Measurements from ENCODE around the gene SLC35F1. TPM values are rescaled to one million over a fixed set of nuclear protein-coding genes. Genes with fewer than 3 reads are reported as not detected.

The SLC35F1 gene
- polyA plus RNA-seq, 1 donor from 2014 or later = 35.1 TPM

- Histone ChIP-seq H3K4me2 (ENCODE audit: low read length) (no peak overlapping the region), H3K4me3 (ENCODE audit: low read length) (no peak overlapping the region), H2AFZ (ENCODE audit: low read depth, low read length) (no peak overlapping the region), H4K20me1 (ENCODE audit: insufficient read depth) (no peaks in the 10 kb centered on the region), H3K36me3 (ENCODE audit: insufficient read depth, low read length) (no peaks in the 10 kb centered on the region), H3F3A (ENCODE audit: insufficient read depth, low read length, poor library complexity, severe bottlenecking) (no peaks in the 10 kb centered on the region), H3K27me3 (ENCODE audit: insufficient read depth, low read depth, low read length) (no peaks in the 10 kb centered on the region), H3K9ac (ENCODE audit: low read length) (no peak overlapping the region), H3K9me3 (ENCODE audit: low read length) (no peaks in the 10 kb centered on the region), H3K79me2 (replicated peaks; ENCODE audit: insufficient read depth, low read length) (no peaks in the 10 kb centered on the region), H3K27ac (ENCODE audit: low read length) (no peak overlapping the region), H3K9me2 (ENCODE audit: insufficient read depth, low read length) (no peaks in the 10 kb centered on the region)
- TF ChIP-seq, protein P1, sequence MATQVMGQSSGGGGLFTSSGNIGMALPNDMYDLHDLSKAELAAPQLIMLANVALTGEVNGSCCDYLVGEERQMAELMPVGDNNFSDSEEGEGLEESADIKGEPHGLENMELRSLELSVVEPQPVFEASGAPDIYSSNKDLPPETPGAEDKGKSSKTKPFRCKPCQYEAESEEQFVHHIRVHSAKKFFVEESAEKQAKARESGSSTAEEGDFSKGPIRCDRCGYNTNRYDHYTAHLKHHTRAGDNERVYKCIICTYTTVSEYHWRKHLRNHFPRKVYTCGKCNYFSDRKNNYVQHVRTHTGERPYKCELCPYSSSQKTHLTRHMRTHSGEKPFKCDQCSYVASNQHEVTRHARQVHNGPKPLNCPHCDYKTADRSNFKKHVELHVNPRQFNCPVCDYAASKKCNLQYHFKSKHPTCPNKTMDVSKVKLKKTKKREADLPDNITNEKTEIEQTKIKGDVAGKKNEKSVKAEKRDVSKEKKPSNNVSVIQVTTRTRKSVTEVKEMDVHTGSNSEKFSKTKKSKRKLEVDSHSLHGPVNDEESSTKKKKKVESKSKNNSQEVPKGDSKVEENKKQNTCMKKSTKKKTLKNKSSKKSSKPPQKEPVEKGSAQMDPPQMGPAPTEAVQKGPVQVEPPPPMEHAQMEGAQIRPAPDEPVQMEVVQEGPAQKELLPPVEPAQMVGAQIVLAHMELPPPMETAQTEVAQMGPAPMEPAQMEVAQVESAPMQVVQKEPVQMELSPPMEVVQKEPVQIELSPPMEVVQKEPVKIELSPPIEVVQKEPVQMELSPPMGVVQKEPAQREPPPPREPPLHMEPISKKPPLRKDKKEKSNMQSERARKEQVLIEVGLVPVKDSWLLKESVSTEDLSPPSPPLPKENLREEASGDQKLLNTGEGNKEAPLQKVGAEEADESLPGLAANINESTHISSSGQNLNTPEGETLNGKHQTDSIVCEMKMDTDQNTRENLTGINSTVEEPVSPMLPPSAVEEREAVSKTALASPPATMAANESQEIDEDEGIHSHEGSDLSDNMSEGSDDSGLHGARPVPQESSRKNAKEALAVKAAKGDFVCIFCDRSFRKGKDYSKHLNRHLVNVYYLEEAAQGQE (IDR thresholded peaks at IDR 0.05; ENCODE audit: borderline replicate concordance) = no peak
- no peak for TF ChIP-seq SMC3 (conservative IDR thresholded peaks at IDR 0.05; ENCODE audit: poor library complexity)
- TF ChIP-seq POLR2AphosphoS5 (IDR thresholded peaks at IDR 0.05) = no peak
- no peak for TF ChIP-seq MXI1 (conservative IDR thresholded peaks at IDR 0.05; ENCODE audit: poor library complexity, severe bottlenecking)
- no peak for TF ChIP-seq EP300 (conservative IDR thresholded peaks at IDR 0.05; ENCODE audit: poor library complexity, severe bottlenecking)
- TF ChIP-seq EZH2 (IDR thresholded peaks at IDR 0.05; ENCODE audit: borderline replicate concordance, insufficient read depth, low read length, poor library complexity, severe bottlenecking) = no peak
- no peak for TF ChIP-seq CTCF (IDR thresholded peaks at IDR 0.05; ENCODE audit: poor library complexity, severe bottlenecking)
- no peak for TF ChIP-seq RAD21 (conservative IDR thresholded peaks at IDR 0.05)
- TF ChIP-seq TAF1 (IDR thresholded peaks at IDR 0.05; ENCODE audit: low read depth) = no peak
Observed at GRCh38 chr6:117958536-117958935, 51.5 kb downstream of the SLC35F1 start.

- no peaks in the 10 kb centered on the region for H3K27me3 ChIP-seq (ENCODE audit: insufficient read depth, low read depth, low read length)
- H3K4me3 ChIP-seq (ENCODE audit: low read length) = no peak overlapping the region
- no peaks in the 10 kb centered on the region for H4K20me1 ChIP-seq (ENCODE audit: insufficient read depth)
- no peak for TF ChIP-seq EZH2 (IDR thresholded peaks at IDR 0.05; ENCODE audit: borderline replicate concordance, insufficient read depth, low read length, poor library complexity, severe bottlenecking)
- TF ChIP-seq POLR2AphosphoS5 (IDR thresholded peaks at IDR 0.05) = no peak
- TF ChIP-seq, protein P1 (IDR thresholded peaks at IDR 0.05; ENCODE audit: borderline replicate concordance) = no peak
- no peak for TF ChIP-seq RAD21 (conservative IDR thresholded peaks at IDR 0.05)
- no peak for TF ChIP-seq SMC3 (conservative IDR thresholded peaks at IDR 0.05; ENCODE audit: poor library complexity)
- no peak for TF ChIP-seq MXI1 (conservative IDR thresholded peaks at IDR 0.05; ENCODE audit: poor library complexity, severe bottlenecking)
- no peak for TF ChIP-seq TAF1 (IDR thresholded peaks at IDR 0.05; ENCODE audit: low read depth)
- TF ChIP-seq EP300 (conservative IDR thresholded peaks at IDR 0.05; ENCODE audit: poor library complexity, severe bottlenecking) = no peak
- H2AFZ ChIP-seq (ENCODE audit: low read depth, low read length) = no peak overlapping the region
- no peak overlapping the region for H3K27ac ChIP-seq (ENCODE audit: low read length)
- H3K9ac ChIP-seq (ENCODE audit: low read length) = no peak overlapping the region
- H3K36me3 ChIP-seq (ENCODE audit: insufficient read depth, low read length) = no peaks in the 10 kb centered on the region
- H3K4me2 ChIP-seq (ENCODE audit: low read length) = no peak overlapping the region
- H3K9me2 ChIP-seq (ENCODE audit: insufficient read depth, low read length) = no peaks in the 10 kb centered on the region
- no peaks in the 10 kb centered on the region for H3F3A ChIP-seq (ENCODE audit: insufficient read depth, low read length, poor library complexity, severe bottlenecking)
- H3K79me2 ChIP-seq (replicated peaks; ENCODE audit: insufficient read depth, low read length) = no peaks in the 10 kb centered on the region
- H3K9me3 ChIP-seq (ENCODE audit: low read length) = no peaks in the 10 kb centered on the region
Observed at GRCh38 chr6:117960877-117961276, 53.8 kb downstream of the SLC35F1 start.

Measured in neural cell (in vitro differentiated cells).